AG04450 (cell line): Measurements from ENCODE around the gene FOXA3. TPM values are rescaled to one million over a fixed set of nuclear protein-coding genes. Genes with fewer than 3 reads are reported as not detected.
"Not testable (repeated sequence)": the region's sequence is repeated elsewhere in the genome, so short reads cannot be mapped to it uniquely, and the experiment has no call there.

Source experiments
- CTCF ChIA-PET: fragments of 300-600, 350-600 bp; formaldehyde crosslinking; extraction: SDS; loops from one replicate; lab custom pipeline; 2022; ENCODE audit warnings: antibody characterized with exemption, inconsistent platforms; lab: Charles Lee
- POLR2A ChIA-PET: fragments of 350-600 bp; formaldehyde crosslinking; extraction: SDS; loops from one replicate; lab custom pipeline; 2021; ENCODE audit warnings: antibody characterized with exemption, inconsistent platforms; lab: Yijun Ruan, JAX
- DNase-seq: peaks from one replicate; pipeline ENCODE4 v3.0.0-alpha.2; 2011; ENCODE audit warnings: low read depth, low spot score
- H3K27ac ChIP-seq: one replicate; pipeline ENCODE4 v1.5.1; 2012; ENCODE audit warnings: low read depth, low read length, control low read depth
- H3K27me3 ChIP-seq: one replicate; pipeline ENCODE4 v1.6.0; 2012; ENCODE audit warnings: low read length; ENCODE audit not compliant: control insufficient read depth, insufficient read depth
- H3K4me3 ChIP-seq: 2 replicates; pipeline ENCODE4 v1.5.1; 2011; ENCODE audit warnings: mild to moderate bottlenecking, low read depth, low read length, control low read depth
- H3K9me3 ChIP-seq: 2 replicates; pipeline ENCODE4 v1.5.1; 2012; ENCODE audit warnings: low read length; ENCODE audit not compliant: control insufficient read depth, insufficient read depth
- CTCF ChIP-seq: IDR thresholded peaks from 2 replicates; pipeline ENCODE4 v1.5.1; 2011; ENCODE audit warnings: low read depth, low read length, control low read depth, inconsistent platforms
- polyA plus RNA-seq: library from polyadenylated mRNA; depleted of rRNA; stranded (reverse); fragments of >200 nt; gene quantifications from 2 replicates; pipeline ENCODE4 v1.2.3, GENCODE V29; 2011

The FOXA3 gene
- polyA plus RNA-seq, 1 experiment: not detected

GRCh38 chr19:45887200-45887710 is 23.1 kb downstream of the FOXA3 start:
- no peak for DNase-seq

GRCh38 chr19:45889210-45889885 is 25.2 kb downstream of the FOXA3 start:
- no peak for TF ChIP-seq CTCF
- DNase-seq: no peak
- Histone ChIP-seq H3K9me3 (peaks cover 6% of the 10 kb centered on the region; the same call in 1 of the 2 replicates), H3K27me3 (no peaks in the 10 kb centered on the region), H3K4me3 (no peak overlapping the region), H3K27ac (no peak overlapping the region)
- CTCF ChIA-PET: interaction anchor here (0.6 kb wide), 1 partner anchor 66 kb away, joined by 3 read pairs; no protein-coding TSS in a partner anchor
- POLR2A ChIA-PET: interaction anchor here (0.7 kb wide), 1 partner anchor 11 kb away, joined by 3 read pairs; no protein-coding TSS in a partner anchor

More at GRCh38 chr19:45887200-45887710, 23.1 kb downstream of the FOXA3 start:
- peaks cover 6% of the 10 kb centered on the region; the same call in 1 of the 2 replicates for H3K9me3 ChIP-seq
- no peaks in the 10 kb centered on the region for H3K27me3 ChIP-seq
- peak overlapping the region; percentile 73 for H3K4me3 ChIP-seq
- POLR2A ChIA-PET: interaction anchor here (1.1 kb wide), 1 partner anchor 117 kb away, joined by 8 read pairs; no protein-coding TSS in a partner anchor
- CTCF ChIA-PET: no interaction called here
- TF ChIP-seq CTCF: no peak
- H3K27ac ChIP-seq: peak overlapping the region; percentile 91

GRCh38 chr19:45890877-45891276 is 26.8 kb downstream of the FOXA3 start:
- CTCF ChIA-PET: no interaction called here
- no peak for TF ChIP-seq CTCF
- no peak overlapping the region for H3K4me3 ChIP-seq
- no peaks in the 10 kb centered on the region for H3K9me3 ChIP-seq
- no peaks in the 10 kb centered on the region for H3K27me3 ChIP-seq
- DNase-seq: no peak
- no peak overlapping the region for H3K27ac ChIP-seq
- POLR2A ChIA-PET: no interaction called here

- DNase-seq: no peak
- Histone ChIP-seq H3K9me3 (no peaks in the 10 kb centered on the region), H3K4me3 (no peak overlapping the region), H3K27ac (no peak overlapping the region), H3K27me3 (no peaks in the 10 kb centered on the region)
- no peak for TF ChIP-seq CTCF
- ChIA-PET POLR2A (no interaction called here), CTCF (no interaction called here)
These were observed 31.4 kb downstream of the FOXA3 start for GRCh38 chr19:45895519-45895972.

GRCh38 chr19:45895983-45896599 is 32.0 kb downstream of the FOXA3 start:
- H3K9me3 ChIP-seq, H3K27me3 ChIP-seq, CTCF ChIA-PET, DNase-seq, H3K4me3 ChIP-seq, H3K27ac ChIP-seq: not testable (repeated sequence)
- POLR2A ChIA-PET: interaction anchor here (0.6 kb wide), 1 partner anchor 91 kb away, joined by 3 read pairs; no protein-coding TSS in a partner anchor
